Measurements from ENCODE around the gene TCAF1.

GRCh38 chr7:143882604-143883078 is 19.3 kb downstream of the TCAF1 start:
- TF ChIP-seq CTCF (IDR thresholded peaks at IDR 0.05) (no peak), POLR2A (IDR thresholded peaks at IDR 0.05) (no peak)
